EL (cell line): ENCODE results near the gene MXRA8.

Experiments
- DNase-seq: peaks from one replicate; pipeline ENCODE4 v3.0.0-alpha.2; 2016

Gene MXRA8

DNA sequence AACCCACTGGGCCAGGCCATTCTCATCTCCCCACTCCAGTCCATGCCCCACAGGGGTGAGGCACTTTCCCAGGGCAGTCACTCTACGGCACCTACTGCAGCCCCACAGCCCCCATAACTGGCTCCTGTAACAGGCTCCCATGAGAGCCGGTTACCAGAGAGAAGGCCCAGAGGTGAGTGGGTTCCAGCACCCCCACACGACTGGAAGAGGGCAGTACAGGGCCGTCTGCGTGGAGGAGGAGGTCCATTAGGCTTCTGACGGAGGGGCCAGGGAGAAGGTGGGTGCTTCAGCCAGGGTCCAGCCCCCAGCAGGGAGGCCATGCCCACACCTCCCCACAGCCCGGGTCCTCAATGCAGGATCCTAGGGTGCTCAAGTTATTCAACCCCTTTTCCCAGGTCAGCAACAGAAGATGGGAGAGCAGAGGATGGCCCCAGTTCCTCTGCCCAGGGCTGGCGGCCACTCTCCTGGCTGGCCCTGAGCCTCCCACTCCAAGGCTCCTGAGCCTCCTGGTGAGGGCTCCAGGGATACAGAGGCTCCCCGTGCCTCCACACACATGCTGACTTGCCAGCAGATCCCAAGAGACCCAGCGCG, 52.2 kb downstream of the MXRA8 start:
- DNase-seq = peak; percentile 55

DNA sequence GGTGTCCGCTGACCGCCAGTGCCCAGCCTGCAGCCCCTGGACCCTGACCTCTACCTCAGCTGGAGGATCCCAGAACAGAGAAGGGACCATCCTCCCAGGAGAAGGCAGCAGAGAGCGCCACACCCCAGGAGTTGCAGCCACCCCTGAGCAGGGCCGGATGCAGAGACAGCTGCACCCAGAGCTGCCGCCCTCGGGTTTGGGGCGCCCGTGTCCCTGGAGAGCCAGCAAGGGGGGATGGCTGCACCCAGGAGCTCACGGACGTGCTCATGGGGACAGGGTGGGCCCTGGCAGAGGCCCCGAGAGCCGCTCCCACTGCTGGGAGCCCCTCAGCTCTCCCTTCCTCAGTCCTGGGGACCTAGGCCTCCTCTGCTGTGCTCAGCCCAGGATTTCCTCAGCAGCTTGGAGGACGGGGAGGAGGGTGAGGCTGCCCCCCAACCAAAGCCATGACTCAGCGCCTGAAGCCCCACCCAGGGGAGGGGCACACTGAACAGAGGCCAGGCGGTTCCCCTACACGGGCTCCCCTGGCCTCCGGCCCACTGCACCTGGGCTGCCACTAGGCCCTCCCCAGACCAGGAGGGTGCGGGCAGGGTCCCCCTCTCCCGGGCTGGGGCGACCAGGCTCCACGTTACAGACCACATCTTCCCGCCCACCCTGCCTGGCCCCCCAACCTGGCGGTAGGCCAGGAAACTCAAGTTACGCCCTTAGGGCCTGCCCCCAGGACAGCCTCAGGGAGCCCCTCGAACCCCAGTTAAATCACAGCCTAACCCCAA, 52.9 kb downstream of the MXRA8 start:
- peak; percentile 86 for DNase-seq

DNA sequence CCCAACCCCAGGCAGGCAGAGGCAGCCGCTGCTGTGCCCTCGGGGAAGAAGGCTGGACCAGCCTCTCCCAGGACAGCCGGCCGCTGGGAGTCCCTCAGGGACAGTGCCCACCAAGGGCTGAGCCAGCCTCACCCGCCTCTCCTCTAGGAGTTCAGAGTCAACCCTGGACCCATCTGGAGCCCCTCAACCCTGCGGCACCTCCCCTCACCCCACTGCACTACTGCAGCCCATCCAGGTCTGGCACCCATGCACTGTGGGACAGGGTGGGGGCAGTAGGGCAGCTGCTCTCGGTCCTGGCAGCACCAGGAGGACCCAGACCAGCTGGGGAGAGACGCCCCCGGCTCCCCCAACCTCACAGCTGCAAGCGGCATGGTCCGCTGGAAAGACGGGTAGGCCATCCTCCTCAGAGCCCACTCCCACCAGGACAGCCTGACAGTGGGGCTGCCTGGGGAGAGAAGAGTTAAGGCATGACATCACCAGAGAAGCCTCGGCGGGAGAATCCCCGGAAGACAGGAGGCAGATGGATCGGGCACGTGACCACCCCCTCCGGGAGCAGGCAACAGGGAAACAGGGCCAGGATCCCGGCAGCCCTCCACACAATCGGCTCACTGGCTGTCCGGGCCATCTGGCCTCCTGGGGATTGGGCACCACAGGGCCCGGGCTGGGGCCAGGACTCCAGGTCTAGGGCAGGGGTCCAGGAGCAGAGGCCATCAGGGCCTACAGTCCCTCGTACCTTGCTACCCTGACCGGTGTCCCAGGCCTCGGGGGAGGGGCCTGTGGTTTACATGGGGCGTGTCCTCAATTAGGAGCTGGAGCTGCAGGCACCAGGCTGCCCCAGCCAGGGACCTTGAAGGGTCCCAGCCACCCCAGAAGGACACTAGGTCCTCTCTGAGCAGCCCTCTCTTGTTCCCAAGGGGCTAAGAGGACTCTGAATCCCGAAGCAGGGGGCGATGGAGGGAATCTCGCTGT, 53.7 kb downstream of the MXRA8 start:
- peak; percentile 92 for DNase-seq

DNA sequence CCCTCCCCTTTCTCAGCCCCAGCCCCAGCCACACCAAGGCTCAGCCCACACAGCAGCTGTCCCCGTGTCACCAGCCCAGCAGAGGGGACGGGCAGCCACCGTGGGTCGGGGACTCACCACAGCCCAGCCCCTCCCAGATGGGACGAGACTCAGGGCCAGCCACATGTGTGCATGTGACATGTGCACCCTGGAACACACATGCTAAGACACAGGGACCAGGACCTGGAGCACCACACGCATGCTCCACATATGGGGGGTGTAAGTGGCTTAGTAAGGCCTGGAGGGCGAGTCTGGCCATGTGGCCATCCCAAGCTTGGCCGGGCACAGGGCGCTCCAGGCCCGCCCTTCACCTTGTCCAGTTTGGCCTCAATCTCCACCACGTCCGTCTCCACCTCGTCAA, 54.6 kb downstream of the MXRA8 start:
- no peak for DNase-seq

DNA sequence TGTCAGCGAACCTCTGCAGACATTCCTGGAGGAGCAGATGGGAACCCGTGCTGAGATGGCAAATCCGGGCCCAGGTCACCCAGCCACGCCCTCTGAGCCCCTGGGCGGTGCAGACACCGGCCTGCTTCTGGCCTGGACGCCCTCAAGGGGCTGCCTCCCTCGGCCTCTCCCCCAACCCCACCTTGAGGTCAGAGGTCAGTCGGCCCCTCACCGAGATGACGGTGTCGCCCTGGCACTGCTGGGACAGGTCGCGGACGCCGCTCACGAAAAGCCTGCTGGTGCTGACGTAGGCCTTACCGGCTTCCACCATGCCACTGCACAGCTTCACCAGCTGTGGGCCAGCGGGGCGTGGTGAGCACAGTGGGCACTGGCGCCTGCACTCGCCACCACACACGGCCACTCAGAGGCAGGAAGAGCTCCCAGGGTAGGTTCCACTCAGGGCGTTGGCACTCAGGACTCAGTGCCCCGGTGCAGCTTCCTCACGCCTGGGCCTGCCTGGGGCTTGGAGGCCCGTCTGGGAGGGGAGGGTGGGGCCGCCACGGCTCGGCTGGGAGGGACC, 55.3 kb downstream of the MXRA8 start:
- DNase-seq = no peak
